SK-N-SH (cell line): ENCODE results near the gene PODN.

Source experiments
- CTCF ChIP-seq: fragments of 200-600 bp; sonication (generic); IDR thresholded peaks from 2 replicates; pipeline ENCODE4 v1.6.1; 2017; ENCODE audit warnings: antibody characterized with exemption, mild to moderate bottlenecking, moderate library complexity
- EZH2phosphoT487 ChIP-seq: fragments of 200-600 bp; sonication (generic); IDR thresholded peaks from 2 replicates; pipeline ENCODE4 v1.6.1; 2017; ENCODE audit warnings: low read depth, mixed run types, mild to moderate bottlenecking, antibody characterized with exemption, moderate library complexity, borderline replicate concordance
- FOXJ3 ChIP-seq: sonication (generic); formaldehyde crosslinking; IDR thresholded peaks from 2 replicates; pipeline ENCODE4 v1.5.1; 2020; ENCODE audit warnings: mild to moderate bottlenecking, missing genetic modification reagents
- GABPA ChIP-seq: IDR thresholded peaks from 2 replicates; pipeline ENCODE4 v1.4.0; 2012; ENCODE audit warnings: low read depth, mild to moderate bottlenecking
- JUND ChIP-seq: IDR thresholded peaks from 2 replicates; pipeline ENCODE4 v1.4.0; 2012
- POLR2AphosphoS5 ChIP-seq: IDR thresholded peaks from 2 replicates; pipeline ENCODE4 v1.6.1; 2012; ENCODE audit warnings: low read depth, low read length
- RAD21 ChIP-seq: IDR thresholded peaks from 2 replicates; pipeline ENCODE4 v1.6.1; 2012; ENCODE audit warnings: mild to moderate bottlenecking, low read length
- SMC3 ChIP-seq: IDR thresholded peaks from 2 replicates; pipeline ENCODE4 v1.6.1; 2012; ENCODE audit warnings: low read depth, low read length, improper control_type of control experiment
- TCF12 ChIP-seq: IDR thresholded peaks from 2 replicates; pipeline ENCODE4 v1.4.0; 2012
- TEAD4 ChIP-seq: IDR thresholded peaks from 2 replicates; pipeline ENCODE4 v1.4.0; 2012; ENCODE audit warnings: mild to moderate bottlenecking, borderline replicate concordance; ENCODE audit not compliant: insufficient read depth
- USF2 ChIP-seq: fragments of 150-350 bp; IDR thresholded peaks from 2 replicates; pipeline ENCODE4 v1.6.1; 2017; ENCODE audit warnings: antibody characterized with exemption, low read length, low read depth, borderline replicate concordance
- YY1 ChIP-seq: IDR thresholded peaks from 2 replicates; pipeline ENCODE4 v1.4.0; 2012; ENCODE audit warnings: low read depth, mild to moderate bottlenecking
- TF ChIP-seq, protein P1 (sequence below): IDR thresholded peaks from 2 replicates; pipeline ENCODE4 v1.4.0; 2012; ENCODE audit warnings: low read depth, borderline replicate concordance
- TF ChIP-seq, protein P2 (sequence below): IDR thresholded peaks from 2 replicates; pipeline ENCODE4 v1.4.0; 2012; ENCODE audit warnings: low read depth

- TF ChIP-seq EZH2phosphoT487, result no peak
- TF ChIP-seq FOXJ3, result no peak
- no peak for TF ChIP-seq CTCF
- no peak for TF ChIP-seq USF2
- no peak for TF ChIP-seq YY1
- TF ChIP-seq JUND, result no peak
- no peak for TF ChIP-seq POLR2AphosphoS5
- TF ChIP-seq, protein P1, sequence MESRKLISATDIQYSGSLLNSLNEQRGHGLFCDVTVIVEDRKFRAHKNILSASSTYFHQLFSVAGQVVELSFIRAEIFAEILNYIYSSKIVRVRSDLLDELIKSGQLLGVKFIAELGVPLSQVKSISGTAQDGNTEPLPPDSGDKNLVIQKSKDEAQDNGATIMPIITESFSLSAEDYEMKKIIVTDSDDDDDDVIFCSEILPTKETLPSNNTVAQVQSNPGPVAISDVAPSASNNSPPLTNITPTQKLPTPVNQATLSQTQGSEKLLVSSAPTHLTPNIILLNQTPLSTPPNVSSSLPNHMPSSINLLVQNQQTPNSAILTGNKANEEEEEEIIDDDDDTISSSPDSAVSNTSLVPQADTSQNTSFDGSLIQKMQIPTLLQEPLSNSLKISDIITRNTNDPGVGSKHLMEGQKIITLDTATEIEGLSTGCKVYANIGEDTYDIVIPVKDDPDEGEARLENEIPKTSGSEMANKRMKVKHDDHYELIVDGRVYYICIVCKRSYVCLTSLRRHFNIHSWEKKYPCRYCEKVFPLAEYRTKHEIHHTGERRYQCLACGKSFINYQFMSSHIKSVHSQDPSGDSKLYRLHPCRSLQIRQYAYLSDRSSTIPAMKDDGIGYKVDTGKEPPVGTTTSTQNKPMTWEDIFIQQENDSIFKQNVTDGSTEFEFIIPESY, result no peak
- no peak for TF ChIP-seq RAD21
- TF ChIP-seq, protein P2, sequence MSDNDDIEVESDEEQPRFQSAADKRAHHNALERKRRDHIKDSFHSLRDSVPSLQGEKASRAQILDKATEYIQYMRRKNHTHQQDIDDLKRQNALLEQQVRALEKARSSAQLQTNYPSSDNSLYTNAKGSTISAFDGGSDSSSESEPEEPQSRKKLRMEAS, result no peak
- no peak for TF ChIP-seq TEAD4
- TF ChIP-seq SMC3, result no peak
- TF ChIP-seq TCF12, result no peak
- TF ChIP-seq GABPA, result no peak
These were observed 14.9 kb downstream of the PODN start for GRCh38 chr1:53076721-53077598.
